ENCODE data around the gene ABLIM1. TPM values are rescaled to one million over a fixed set of nuclear protein-coding genes. Genes with fewer than 3 reads are reported as not detected.
A peak's percentile ranks its signal among the peaks of the same experiment; 100 is the strongest.

Gene ABLIM1
- total and polyA plus RNA-seq, 4 donors: 20.0 to 135 (median 59.9) TPM

- 90% methylated on average over 9 of the region's 9 CpGs for WGBS, 2 donors
- Histone ChIP-seq H3K27ac (ENCODE audit: low read depth in 1 of 2, low read length in 1 of 2) (peak overlapping the region in 1 of 2 donors; percentile 63), H3K4me3 (no peak overlapping the region)
Measured at GRCh38 chr10:114487815-114488536, 170.1 kb downstream of the ABLIM1 start.

GRCh38 chr10:114486938-114487814, 170.9 kb downstream of the ABLIM1 start:
- H3K36me3 ChIP-seq (ENCODE audit: control insufficient read depth in 4 of 4, insufficient read depth in 4 of 4, low read length in 4 of 4): peaks cover 11 to 22% (median 16%) of the 10 kb centered on the region in 4 donors
- H3K4me1 ChIP-seq (ENCODE audit: control insufficient read depth in 5 of 5, insufficient read depth in 5 of 5, low read length in 5 of 5): peaks cover 7 to 48% (median 24%) of the 10 kb centered on the region in 5 donors
- no peak overlapping the region for H3K9ac ChIP-seq (ENCODE audit: insufficient read depth in 1 of 2, low read length in 2 of 2)
- TF ChIP-seq CTCF (IDR thresholded peaks at IDR 0.05; ENCODE audit: control extremely low read depth, extremely low read depth): no peak
- DNase-seq: no peak
- H3K27ac ChIP-seq (ENCODE audit: low read depth in 1 of 2, low read length in 1 of 2): peak overlapping the region in 1 of 2 donors; percentile 63
- no peaks in the 10 kb centered on the region for H3K9me3 ChIP-seq (ENCODE audit: control insufficient read depth in 4 of 4, insufficient read depth in 3 of 4, low read length in 3 of 4)
- no peak for ATAC-seq (ENCODE audit: insufficient read depth, low FRiP score)
- H3K27me3 ChIP-seq (ENCODE audit: control insufficient read depth in 3 of 3, insufficient read depth in 3 of 3, low read length in 2 of 3): no peaks in the 10 kb centered on the region
- no peak overlapping the region for H3K4me3 ChIP-seq
- WGBS, 2 donors: 92 to 93% methylated on average over 10 of the region's 10 CpGs

More at GRCh38 chr10:114487815-114488536, 170.1 kb downstream of the ABLIM1 start:
- Histone ChIP-seq H3K4me1 (ENCODE audit: control insufficient read depth in 5 of 5, insufficient read depth in 5 of 5, low read length in 5 of 5) (peaks cover 11 to 47% (median 16%) of the 10 kb centered on the region in 5 donors), H3K9ac (ENCODE audit: insufficient read depth in 1 of 2, low read length in 2 of 2) (no peak overlapping the region), H3K9me3 (ENCODE audit: control insufficient read depth in 4 of 4, insufficient read depth in 3 of 4, low read length in 3 of 4) (no peaks in the 10 kb centered on the region), H3K36me3 (ENCODE audit: control insufficient read depth in 4 of 4, insufficient read depth in 4 of 4, low read length in 4 of 4) (peaks cover 11 to 22% (median 16%) of the 10 kb centered on the region in 4 donors), H3K27me3 (ENCODE audit: control insufficient read depth in 3 of 3, insufficient read depth in 3 of 3, low read length in 2 of 3) (no peaks in the 10 kb centered on the region)
- TF ChIP-seq CTCF (IDR thresholded peaks at IDR 0.05; ENCODE audit: control extremely low read depth, extremely low read depth): no peak
- DNase-seq: no peak
- no peak for ATAC-seq (ENCODE audit: insufficient read depth, low FRiP score)

- H3K27me3 ChIP-seq (ENCODE audit: control insufficient read depth in 3 of 3, insufficient read depth in 3 of 3, low read length in 2 of 3): no peaks in the 10 kb centered on the region
- ATAC-seq (ENCODE audit: insufficient read depth, low FRiP score) (no peak), DNase-seq (peak in 2 of 3 donors; percentile 54 to 57)
- H3K4me1 ChIP-seq (ENCODE audit: control insufficient read depth in 5 of 5, insufficient read depth in 5 of 5, low read length in 5 of 5): peaks cover 8 to 40% (median 18%) of the 10 kb centered on the region in 5 donors
- H3K36me3 ChIP-seq (ENCODE audit: control insufficient read depth in 4 of 4, insufficient read depth in 4 of 4, low read length in 4 of 4): peaks cover 11 to 25% (median 17%) of the 10 kb centered on the region in 4 donors
- 74 to 85% methylated on average over 5 of the region's 5 CpGs for WGBS, 2 donors
- H3K9ac ChIP-seq (ENCODE audit: insufficient read depth in 1 of 2, low read length in 2 of 2): no peak overlapping the region
- no peaks in the 10 kb centered on the region for H3K9me3 ChIP-seq (ENCODE audit: control insufficient read depth in 4 of 4, insufficient read depth in 3 of 4, low read length in 3 of 4)
- H3K4me3 ChIP-seq: no peak overlapping the region
- H3K27ac ChIP-seq (ENCODE audit: low read depth in 1 of 2, low read length in 1 of 2): peak overlapping the region in 1 of 2 donors; percentile 73
- TF ChIP-seq CTCF (IDR thresholded peaks at IDR 0.05; ENCODE audit: control extremely low read depth, extremely low read depth): no peak
Measured at GRCh38 chr10:114485696-114486400, 172.2 kb downstream of the ABLIM1 start.
